Hematopoietic multipotent progenitor cell treated with erythropoietin and hydrocortisone succinate and interleukin-3 and kit ligand, for 4 days (in vitro differentiated cells): ENCODE measurements around the gene S100A1.
"Not testable (repeated sequence)": the region's sequence is repeated elsewhere in the genome, so short reads cannot be mapped to it uniquely, and the experiment has no call there.

Experiments
- DNase-seq: peaks from one replicate; pipeline ENCODE4 v3.0.0-alpha.2; 2015

S100A1 gene

DNA sequence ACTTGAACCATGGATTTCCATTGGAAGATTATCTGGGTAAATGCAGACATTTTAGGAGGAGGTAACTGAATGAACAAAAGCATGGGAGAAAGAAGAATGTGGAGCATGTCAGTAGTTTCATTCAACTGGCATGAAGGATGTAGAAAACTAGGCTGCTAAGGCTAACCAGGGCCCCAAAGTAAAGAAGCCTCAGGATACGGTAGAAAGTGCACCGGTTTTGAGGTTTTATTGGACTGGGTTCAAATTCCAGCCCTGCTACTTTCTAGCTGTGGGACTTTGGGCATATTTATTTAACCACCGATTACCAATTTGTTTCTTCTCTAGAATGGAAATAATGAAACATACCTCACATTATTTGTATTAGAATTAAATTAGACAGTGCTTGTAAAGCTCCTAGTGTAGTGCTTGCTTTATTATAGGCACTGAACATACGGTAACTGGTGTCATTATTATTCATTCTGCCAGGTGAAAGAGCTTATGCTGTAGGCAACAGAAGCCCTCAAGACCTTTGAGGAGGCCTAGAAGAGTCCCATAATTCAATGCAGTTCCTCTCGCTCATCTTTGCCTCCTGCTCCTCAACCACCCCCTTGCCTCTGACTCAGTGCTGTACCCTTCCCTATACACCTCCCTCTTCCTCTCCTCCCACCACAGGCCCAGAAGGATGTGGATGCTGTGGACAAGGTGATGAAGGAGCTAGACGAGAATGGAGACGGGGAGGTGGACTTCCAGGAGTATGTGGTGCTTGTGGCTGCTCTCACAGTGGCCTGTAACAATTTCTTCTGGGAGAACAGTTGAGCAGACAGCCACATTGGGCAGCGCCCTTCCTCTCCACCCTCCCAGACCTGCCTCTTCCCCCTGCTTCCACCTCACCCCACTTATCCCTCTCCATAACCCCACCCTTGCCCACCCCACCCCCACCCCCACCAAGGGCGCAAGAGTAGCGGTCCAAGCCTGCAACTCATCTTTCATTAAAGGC lies 3.1 kb downstream of the S100A1 start:
- DNase-seq, result no peak

DNA sequence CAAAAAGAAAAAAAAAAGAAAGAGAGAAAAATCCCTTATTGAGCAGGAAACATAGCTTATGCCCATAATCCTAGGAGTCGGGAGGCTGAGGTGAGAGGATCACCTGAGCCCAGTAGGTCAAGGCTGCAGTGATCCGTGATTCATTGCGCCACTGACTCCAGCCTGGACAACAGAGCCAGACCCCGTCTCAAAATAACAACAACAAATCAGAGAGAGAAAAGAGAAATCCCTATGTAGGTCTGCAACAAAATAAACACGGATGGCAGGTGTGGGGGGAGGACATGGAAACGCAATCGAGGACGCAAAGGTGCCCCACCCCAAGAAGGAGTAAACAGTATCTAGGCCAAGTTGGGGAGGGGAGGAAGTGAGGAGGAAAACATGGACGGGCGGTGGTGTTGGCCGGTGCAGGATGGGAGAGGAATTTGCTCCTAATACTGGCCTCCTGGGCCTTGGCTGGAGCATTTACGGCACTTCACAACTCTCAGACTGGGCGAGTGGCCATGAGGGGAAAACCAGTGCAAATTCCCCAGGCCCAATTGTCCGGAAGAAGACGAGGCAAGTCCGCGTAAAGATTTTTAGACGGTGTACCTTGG lies 5.0 kb downstream of the S100A1 start:
- no peak for DNase-seq

DNA sequence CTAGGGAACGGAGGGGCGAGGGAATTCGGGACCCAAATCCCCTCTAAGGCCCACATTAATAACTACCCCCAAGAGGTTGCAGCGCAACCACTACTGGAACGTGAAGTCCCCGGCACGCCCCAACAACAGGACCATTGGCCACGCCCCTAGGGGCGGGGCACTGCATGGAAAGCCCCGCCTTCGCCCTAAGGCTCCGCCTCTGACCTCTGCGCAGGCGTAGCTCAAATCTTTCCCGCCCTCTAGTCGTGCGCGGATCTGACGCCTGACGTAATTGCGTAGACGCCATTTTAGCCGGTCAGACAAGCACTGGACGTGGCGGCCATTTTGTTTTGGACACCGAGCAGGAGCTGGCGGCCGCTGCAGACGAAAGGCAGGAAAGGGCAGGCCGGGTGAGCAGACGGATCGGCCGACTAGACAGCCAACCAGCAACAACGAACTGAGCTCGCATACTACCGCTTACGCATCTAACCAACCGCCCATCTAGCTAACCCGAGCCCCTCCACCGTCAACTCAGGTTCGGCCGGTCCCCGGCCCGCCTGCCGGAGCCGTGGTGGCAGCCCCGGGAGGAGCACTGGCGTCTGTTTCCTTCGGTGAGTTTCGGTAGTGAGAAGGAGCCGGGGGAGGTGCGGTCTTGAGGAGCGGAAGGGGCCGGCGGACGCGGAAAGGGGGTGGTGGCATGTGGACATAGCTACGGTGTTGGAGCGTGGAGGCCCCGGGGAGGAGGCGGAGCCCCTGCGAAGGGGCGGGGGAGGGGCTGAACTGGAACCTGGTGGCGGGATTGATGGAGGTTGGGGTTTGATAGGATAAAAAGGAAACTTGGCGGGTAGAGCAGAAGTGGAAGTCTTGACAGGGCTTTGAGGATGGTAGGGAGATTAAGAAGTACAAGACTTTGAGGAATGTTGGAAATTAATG lies 5.8 kb downstream of the S100A1 start, which contains the start of gene CHTOP:
CHTOP (plus strand) TSS at position 313 of the 912 bp plus-strand sequence. CDS start 2,523 bp downstream, outside the sequence.
- DNase-seq, result peak; percentile 99

DNA sequence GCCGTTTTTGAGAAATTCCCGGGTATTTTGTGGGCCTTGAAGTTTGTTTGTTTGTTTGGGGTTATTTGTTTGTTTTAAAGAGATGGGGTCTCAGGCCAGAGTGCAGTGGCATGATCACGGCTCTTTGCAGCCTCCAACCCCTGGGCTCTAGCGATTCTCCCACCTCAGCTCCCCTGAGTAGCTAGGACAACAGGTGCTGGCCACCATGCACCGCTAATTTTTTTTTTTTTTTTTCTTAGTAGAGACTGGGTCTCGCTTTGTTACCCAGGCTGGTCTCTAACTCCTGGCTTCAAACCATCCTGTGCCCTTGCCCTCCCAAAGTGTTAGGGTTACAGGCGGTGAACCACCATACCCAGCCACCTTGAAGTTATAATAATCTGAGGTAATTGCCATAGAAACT lies 7.6 kb downstream of the S100A1 start:
- DNase-seq, result no peak

DNA sequence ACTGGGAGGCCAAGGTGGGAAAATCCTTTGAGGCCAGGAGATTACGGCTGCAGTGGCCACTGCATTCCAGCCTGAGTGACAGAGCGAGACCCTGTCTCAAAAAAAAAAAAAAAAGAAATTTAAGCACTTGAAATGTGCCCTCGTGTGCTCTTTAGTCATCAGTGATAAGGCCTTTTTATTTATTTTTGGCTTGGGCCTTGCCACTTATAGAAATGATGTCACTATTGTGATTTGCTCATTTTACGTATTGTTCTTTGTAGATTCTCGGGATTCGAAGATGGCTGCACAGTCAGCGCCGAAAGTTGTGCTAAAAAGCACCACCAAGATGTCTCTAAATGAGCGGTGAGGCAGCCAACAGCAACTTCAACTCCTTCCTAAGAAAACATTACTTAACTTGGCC lies 8.1 kb downstream of the S100A1 start:
- DNase-seq, result no peak

DNA sequence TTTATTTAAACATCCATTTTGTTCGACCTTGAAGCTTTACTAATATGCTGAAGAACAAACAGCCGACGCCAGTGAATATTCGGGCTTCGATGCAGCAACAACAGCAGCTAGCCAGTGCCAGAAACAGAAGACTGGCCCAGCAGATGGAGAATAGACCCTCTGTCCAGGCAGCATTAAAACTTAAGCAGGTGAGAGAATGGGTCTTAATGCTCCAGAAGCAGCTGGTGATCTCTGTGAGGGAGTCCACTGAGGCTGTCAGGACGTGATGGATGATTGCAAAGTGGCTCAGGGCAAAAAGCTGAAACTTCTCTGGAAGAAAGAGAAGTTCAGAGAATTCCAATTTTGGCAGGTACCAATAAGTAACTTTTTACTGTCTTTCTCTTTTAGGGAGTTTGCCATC lies 10.0 kb downstream of the S100A1 start:
- no peak for DNase-seq

DNA sequence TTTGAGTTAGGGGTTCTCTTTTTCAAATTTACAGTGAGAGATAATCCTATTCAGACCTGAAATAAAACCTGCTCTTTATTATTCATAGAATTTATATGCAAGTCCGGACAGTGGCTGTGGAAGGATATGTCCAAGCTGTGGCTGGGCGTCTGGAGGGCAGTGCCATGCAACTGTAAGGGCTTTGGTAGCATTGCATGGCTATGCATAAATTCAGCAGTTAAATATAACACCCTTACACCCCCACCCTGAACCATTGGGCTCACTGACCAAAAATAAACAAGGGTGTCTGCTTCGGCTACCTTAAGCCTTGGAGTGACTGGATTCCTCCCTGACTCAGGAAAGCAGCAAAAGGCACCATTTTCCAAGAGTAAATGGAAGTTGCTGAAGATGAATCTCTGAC lies 11.0 kb downstream of the S100A1 start:
- DNase-seq, result no peak

DNA sequence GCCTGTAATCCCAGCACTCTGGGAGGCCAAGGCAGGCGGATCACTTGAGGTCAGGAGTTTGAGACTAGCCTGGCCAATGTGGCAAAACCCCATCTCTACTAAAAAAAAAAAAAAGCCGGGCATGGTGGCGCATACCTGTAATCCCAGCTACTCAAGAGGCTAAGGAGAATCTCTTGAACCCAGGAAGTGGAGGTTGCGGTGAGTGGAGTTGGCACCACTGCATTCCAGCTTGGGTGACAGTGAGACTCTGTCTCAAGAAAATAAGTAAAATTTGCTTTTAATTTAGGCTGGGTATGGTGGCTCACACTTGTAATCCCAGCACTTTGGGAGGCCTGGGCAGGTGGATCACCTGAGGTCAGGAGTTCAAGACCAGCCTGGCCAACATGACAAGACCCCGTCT lies 12.0 kb downstream of the S100A1 start:
- not testable (repeated sequence) for DNase-seq

DNA sequence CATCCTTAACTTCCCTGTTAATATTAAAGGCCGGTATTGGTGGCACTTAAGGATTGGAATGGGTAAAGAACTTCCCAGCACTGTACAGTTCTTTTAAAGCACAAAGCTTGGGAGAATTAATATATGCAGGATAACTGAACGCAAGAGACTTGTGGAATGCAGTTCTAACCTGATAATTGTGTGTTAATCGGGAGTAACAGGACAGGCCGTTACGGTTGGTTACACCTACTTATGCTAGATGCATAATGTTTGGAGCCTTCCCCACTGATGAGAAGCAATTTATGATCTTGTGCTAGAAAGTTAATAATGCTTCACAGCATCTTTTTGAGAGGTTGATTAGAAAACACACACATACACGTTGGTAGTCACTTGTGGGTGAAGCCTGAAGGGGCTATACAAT lies 12.6 kb downstream of the S100A1 start:
- DNase-seq, result no peak

DNA sequence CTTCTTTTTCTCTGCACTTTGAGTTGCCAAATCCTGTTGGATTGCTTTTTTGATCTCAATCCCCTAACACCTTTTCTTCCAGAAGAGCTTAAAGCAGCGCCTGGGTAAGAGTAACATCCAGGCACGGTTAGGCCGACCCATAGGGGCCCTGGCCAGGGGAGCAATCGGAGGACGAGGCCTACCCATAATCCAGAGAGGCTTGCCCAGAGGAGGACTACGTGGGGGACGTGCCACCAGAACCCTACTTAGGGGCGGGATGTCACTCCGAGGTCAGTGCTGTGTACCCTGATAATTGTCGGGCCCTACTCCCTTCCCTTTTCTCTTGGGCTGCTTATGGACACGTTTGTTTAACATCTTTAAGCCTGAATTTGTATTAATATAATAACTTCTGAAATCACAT lies 13.9 kb downstream of the S100A1 start:
- no peak for DNase-seq

DNA sequence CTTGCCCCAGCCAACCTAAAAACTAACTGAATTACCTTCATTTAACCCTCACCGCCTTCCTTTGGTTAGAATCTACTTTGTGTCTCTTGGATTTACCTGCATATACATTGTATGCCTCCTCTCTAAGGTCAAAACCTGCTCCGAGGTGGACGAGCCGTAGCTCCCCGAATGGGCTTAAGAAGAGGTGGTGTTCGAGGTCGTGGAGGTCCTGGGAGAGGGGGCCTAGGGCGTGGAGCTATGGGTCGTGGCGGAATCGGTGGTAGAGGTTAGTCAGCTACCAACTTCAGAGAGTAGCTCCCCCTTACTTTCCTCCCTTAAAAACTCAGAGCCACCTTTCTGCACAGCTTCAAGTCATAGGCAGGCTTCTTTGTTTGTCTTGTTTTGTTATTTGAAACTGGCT lies 14.9 kb downstream of the S100A1 start:
- DNase-seq, result no peak

DNA sequence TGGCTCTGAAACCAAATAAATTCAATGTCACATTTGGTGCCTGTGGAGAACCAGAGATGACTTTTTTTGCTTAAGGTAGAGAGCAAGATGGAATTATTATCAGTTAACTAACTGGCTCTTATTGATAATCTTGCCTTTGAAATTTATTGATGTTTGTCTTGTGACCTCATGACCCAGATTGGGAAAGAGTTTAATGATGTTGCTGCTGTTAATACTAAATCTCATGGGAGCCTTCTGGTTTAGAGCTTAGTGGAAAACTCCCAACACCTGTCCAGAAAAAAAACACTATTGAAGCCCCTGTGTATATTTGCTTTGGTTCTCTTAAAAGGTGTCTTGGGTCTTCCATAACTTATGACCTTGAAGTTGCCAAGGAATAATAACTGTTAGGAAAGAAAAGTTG lies 15.6 kb downstream of the S100A1 start:
- no peak for DNase-seq

DNA sequence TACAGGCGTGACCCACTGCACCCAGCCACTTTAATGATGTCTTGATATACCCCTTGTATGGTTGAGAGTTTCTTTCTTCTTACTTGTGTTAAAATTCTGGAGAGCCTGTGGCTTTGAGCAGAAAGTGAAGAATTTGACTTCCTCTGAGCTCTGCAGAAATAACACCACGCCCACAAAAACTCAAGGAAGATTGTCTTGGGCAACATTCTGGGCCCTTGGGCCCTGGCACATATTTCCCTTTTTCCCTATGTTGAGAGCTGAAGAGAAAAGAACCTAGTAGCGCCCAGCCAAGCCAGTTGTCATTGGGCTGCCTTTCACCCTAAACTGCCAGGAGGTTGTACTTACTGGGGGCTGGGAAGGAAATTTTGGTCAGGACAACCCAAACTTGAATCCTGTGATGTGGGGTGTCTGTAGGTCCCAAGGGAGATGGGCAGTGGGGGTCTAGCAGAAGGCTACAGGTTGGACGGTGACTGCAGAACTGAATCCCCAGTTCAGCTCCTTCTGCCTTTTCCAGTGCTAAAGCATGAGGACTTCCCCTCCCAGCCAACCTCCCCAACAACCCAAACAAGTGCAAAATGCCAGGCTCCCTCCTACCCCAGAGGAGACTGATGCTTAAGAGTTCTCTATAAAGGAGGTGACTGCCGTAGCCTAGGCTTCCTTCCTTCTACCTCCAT lies 18.6 kb downstream of the S100A1 start:
- DNase-seq, result no peak

DNA sequence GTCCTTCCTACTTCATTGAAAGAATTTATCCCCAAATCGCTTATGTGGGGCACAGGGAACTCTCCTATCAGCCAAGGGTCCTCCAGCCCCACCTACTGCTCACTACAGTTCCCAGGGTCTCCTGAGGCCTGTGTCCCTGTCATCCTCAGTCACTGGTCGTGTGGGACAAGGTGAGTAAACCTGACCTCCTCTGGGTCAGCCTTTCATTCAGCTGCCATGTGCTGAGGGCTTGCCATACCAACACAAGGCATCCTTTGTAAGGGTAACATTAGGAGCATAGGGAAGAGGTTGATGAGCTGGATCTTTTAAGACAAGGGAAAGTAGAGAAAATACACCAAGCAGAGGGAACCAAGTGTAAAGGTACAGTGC lies 19.1 kb downstream of the S100A1 start:
- DNase-seq, result no peak

DNA sequence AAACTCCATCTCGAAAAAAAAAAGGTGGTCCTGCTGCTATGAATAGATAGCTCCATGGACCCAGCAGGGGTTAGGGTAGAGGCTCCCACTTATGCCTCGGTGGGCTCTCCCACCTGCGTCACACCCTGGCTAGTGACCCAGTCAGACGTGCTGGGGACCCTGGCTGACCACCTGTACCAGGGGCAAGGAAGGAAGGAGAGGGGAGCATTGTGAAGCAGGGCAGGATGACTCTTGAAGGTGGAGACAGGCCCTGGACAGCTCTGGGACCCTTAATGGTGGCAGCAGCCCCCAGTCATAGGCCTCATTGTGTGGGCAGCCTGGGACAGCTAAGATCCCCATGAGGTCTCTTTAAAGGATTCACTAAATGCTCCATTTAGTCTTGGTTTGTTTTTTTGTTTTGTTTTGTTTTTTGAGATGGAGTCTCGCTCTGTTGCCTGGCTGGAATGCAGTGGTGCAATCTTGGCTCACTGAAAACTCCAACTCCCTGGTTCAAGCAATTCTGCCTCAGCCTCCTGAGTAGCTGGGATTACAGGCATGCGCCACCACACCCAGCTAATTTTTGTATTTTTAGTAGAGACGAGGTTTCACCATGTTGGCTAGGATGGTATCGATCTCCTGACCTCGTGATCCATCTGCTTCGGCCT lies 19.9 kb downstream of the S100A1 start:
- DNase-seq, result no peak

DNA sequence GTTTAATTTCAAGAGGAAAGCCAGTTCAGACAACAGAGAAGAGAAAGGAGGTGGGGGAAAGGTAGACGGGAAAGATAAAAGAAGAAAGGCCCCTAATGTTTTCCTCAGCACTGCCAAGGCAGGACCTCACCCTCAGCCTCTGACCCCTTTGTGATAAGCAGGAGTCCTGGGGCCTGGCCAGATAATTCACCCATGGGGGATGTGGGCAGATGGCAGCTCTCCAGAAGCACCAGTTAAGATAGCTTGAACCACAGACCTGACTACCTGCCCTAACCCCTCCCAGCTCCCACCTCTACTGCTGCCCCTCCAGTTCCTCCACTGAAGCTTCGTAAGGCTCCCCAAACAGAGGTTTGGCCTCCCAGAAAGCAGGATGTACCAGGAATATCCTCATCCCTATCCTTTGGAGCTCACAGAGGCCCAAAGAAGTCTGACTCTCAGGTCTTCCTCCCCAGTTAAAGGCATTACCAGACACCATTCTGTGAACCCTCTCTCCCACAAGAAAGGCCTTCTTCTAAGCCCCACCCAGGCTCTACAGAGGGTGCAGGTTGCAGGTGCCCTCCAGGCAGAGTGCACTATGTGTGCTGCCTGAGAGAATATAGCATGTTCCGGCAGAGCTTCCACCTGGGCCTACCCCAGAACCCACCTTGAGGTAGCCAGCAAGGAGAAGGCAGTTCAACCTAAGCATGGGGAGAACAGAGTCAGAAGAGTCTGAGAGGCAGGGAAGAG lies 21.1 kb downstream of the S100A1 start:
- DNase-seq, result peak; percentile 86

DNA sequence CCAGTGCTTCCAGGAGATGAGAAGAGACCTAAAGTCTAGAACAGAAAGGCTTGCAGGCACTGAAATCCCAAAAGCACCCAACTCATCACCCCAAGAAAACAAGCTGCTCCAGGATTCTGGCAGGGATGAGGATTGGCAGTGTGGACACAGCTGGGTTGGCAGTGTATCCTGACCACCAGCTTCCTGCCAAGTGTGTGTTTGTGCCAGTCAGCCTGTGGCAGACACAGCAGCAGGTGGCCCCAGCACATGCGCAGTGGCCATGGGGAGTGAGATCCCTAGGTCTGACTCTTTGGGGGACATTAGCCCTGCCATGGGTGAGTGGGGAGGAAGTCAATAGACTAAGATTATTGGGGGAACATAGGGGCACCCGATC lies 21.6 kb downstream of the S100A1 start:
- no peak for DNase-seq

DNA sequence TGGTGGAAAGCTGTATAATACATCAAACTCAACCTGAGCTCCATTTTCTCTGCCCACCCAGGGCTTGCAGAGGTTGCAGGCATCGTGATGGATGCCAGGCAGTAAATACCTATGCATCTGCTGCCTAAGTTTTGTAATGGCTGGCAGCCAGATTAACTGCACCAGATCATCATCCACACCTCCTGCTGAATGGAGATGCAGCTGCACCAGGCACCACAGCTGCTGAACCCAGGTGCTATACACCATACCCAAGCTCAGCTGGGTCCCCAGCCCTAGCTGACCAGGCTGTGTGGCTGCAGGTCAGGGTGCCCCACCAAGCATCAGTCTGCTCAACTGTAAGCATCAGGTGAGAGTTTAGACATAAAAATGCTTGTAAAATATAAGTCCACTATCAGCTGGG lies 23.5 kb downstream of the S100A1 start:
- no peak for DNase-seq

DNA sequence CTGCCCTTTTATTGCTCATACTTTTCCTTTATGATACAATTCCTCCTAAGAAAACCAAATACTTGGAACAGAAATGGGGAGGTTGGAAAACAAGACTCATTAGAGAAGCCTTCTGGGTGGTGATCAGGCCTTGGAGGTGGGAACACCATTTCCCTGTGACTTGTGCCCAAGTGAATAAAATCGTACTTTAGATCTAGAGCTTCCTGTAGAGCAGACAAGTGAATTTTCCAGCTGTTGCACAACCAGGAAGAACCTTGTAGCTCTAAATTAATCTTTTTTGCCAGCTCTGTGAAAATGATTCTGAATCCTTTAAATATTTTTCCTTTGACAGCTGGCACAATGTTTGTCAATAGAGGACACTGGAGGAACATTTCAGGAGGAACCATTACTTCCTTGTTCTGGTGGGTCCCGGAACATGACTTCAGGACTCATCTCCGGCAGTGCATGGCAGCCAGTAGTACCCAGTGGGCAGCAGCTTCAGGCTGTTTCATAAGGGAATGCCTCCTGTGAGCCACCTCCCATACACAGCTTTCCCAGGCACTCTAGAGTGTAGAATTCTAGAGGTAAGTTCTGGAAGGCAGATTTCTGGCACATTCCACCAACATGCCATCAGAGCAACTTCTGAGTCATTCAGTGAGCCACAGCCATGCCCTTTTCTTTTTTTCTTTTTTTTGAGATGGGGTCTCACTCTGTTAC lies 24.7 kb downstream of the S100A1 start:
- DNase-seq, result peak; percentile 15

DNA sequence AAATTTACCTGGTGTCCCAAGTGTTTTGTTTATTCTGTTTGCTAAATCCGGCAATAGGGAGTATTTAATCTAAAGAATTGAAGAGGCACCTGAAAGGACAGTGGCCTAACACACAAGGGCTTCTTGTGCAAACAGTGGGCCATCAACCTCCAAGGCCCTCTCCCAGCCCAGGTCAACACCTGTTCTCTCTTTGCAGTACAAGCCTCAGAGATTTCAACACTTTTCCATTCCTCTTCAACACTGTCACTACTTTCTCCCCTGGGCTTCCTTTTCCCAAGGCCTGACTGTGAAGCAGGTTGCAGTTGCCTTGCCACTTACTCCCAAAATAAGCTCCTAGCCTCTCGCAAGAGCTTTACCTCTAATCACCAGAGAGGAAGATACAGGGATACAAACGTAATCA lies 27.1 kb downstream of the S100A1 start:
- no peak for DNase-seq
